ENCODE data around the gene RBCK1. TPM values are rescaled to one million over a fixed set of nuclear protein-coding genes. Genes with fewer than 3 reads are reported as not detected.
"Not testable (repeated sequence)": the region's sequence is repeated elsewhere in the genome, so short reads cannot be mapped to it uniquely, and the experiment has no call there.

Gene RBCK1
- total and polyA plus RNA-seq, 12 donors = 55.2 to 339 (median 128) TPM

GRCh38 chr20:383889-384288 is 24.2 kb upstream of the RBCK1 start:
- WGBS, 4 donors = 79 to 95% (median 89%) methylated on average over 5 of the region's 5 CpGs
- TF ChIP-seq POLR2A (IDR thresholded peaks at IDR 0.05) (no peak), CTCF (IDR thresholded peaks at IDR 0.05) (no peak)

GRCh38 chr20:384723-385122 is 23.4 kb upstream of the RBCK1 start:
- intact Hi-C loops (cut with DNase I) = no loop called here
- no peak overlapping the region for H3K27ac ChIP-seq
- peaks cover 0 to 14% of the 10 kb centered on the region in 2 donors for H3K36me3 ChIP-seq (replicated peaks in 1 of 2)
- peaks cover 0 to 5% of the 10 kb centered on the region in 2 donors for H3K4me1 ChIP-seq (replicated peaks in 1 of 2)
- DNase-seq = no peak
- H3K4me3 ChIP-seq = no peak overlapping the region
- 94 to 100% (median 98%) methylated on average over 1 of the region's 1 CpG for WGBS, 4 donors
- TF ChIP-seq CTCF (IDR thresholded peaks at IDR 0.05) = no peak
- no peak for TF ChIP-seq POLR2A (IDR thresholded peaks at IDR 0.05)
- H3K27me3 ChIP-seq = no peaks in the 10 kb centered on the region
- H3K9me3 ChIP-seq (replicated peaks in 1 of 3) = no peaks in the 10 kb centered on the region

More at GRCh38 chr20:383889-384288, 24.2 kb upstream of the RBCK1 start:
- peaks cover 0 to 6% of the 10 kb centered on the region in 2 donors for H3K36me3 ChIP-seq (replicated peaks in 1 of 2)
- no peaks in the 10 kb centered on the region for H3K9me3 ChIP-seq (replicated peaks in 1 of 3)
- intact Hi-C loops (cut with DNase I) = no loop called here
- no peaks in the 10 kb centered on the region for H3K27me3 ChIP-seq
- H3K4me1 ChIP-seq (replicated peaks in 1 of 2) = peaks cover 0 to 5% of the 10 kb centered on the region in 2 donors
- H3K4me3 ChIP-seq = no peak overlapping the region
- DNase-seq = no peak
- no peak overlapping the region for H3K27ac ChIP-seq

- peaks cover 0 to 5% of the 10 kb centered on the region in 2 donors for H3K4me1 ChIP-seq (replicated peaks in 1 of 2)
- H3K9me3 ChIP-seq (replicated peaks in 1 of 3) = no peaks in the 10 kb centered on the region
- H3K27ac ChIP-seq = no peak overlapping the region
- no peak for TF ChIP-seq CTCF (IDR thresholded peaks at IDR 0.05)
- no peak for TF ChIP-seq POLR2A (IDR thresholded peaks at IDR 0.05)
- 96 to 98% (median 97%) methylated on average over 3 to 5 of the region's 5 CpGs for WGBS, 4 donors
- no peak overlapping the region for H3K4me3 ChIP-seq
- intact Hi-C loops (cut with DNase I) = no loop called here
- H3K36me3 ChIP-seq (replicated peaks in 1 of 2) = peaks cover 0 to 17% of the 10 kb centered on the region in 2 donors
- no peak for DNase-seq
- no peaks in the 10 kb centered on the region for H3K27me3 ChIP-seq
These were observed 22.7 kb upstream of the RBCK1 start for GRCh38 chr20:385448-385847.

- DNase-seq; intact Hi-C loops (cut with DNase I); H3K4me3 ChIP-seq; H3K27ac ChIP-seq; H3K4me1 ChIP-seq (replicated peaks in 1 of 2); H3K9me3 ChIP-seq (replicated peaks in 1 of 3); H3K27me3 ChIP-seq: not testable (repeated sequence)
- peaks cover 0 to 17% of the 10 kb centered on the region in 2 donors for H3K36me3 ChIP-seq (replicated peaks in 1 of 2)
- 96 to 98% (median 96%) methylated on average over 8 of the region's 8 CpGs for WGBS, 4 donors
These were observed 21.5 kb upstream of the RBCK1 start for GRCh38 chr20:386634-387033.

GRCh38 chr20:387520-387919 is 20.6 kb upstream of the RBCK1 start:
- Histone ChIP-seq H3K27ac (no peak overlapping the region), H3K27me3 (no peaks in the 10 kb centered on the region), H3K4me1 (replicated peaks in 1 of 2) (no peaks in the 10 kb centered on the region), H3K36me3 (replicated peaks in 1 of 2) (peaks cover 0 to 22% of the 10 kb centered on the region in 2 donors), H3K4me3 (no peak overlapping the region), H3K9me3 (replicated peaks in 1 of 3) (no peaks in the 10 kb centered on the region)
- WGBS, 4 donors = 92 to 99% (median 97%) methylated on average over 3 of the region's 3 CpGs
- TF ChIP-seq CTCF (IDR thresholded peaks at IDR 0.05) = no peak
- no peak for TF ChIP-seq POLR2A (IDR thresholded peaks at IDR 0.05)
- no peak for DNase-seq
- intact Hi-C loops (cut with DNase I) = no loop called here

Measured in adrenal gland (tissue), 12 donors.